IMR-90 (cell line): Measurements from ENCODE around the gene CDH23. TPM values are rescaled to one million over a fixed set of nuclear protein-coding genes. Genes with fewer than 3 reads are reported as not detected.

Source experiments
- ATAC-seq: fragments of 200-7000 bp; cut with Tn5 transposase; 2 replicates; pipeline ENCODE4 v1.9.1; 2020; ENCODE audit warnings: low read depth, mild to moderate bottlenecking, moderate library complexity
- BruUV-seq: library from RNA; stranded (reverse); fragments of 400-500 nt; replicated peaks from 2 replicates; lab custom pipeline; 2021; lab: Mats Ljungman, UMichigan
- CTCF ChIA-PET: fragments of 300-600 bp; formaldehyde crosslinking; extraction: SDS; loops from one replicate; lab custom pipeline; 2021; ENCODE audit warnings: antibody characterized with exemption; lab: Yijun Ruan, JAX
- POLR2A ChIA-PET: fragments of 300-600 bp; sonication (Branson Sonifier 250); formaldehyde crosslinking; loops from one replicate; lab custom pipeline; 2022; ENCODE audit warnings: antibody characterized with exemption; ENCODE audit not compliant: unreplicated experiment; lab: Charles Lee
- DNase-seq: peaks from one replicate; pipeline ENCODE4 v3.0.0; 2013
- H2AFZ ChIP-seq: replicated peaks from 2 replicates; pipeline ENCODE3; 2013; ENCODE audit warnings: low read length, mild to moderate bottlenecking; ENCODE audit not compliant: poor library complexity
- H2AK5ac ChIP-seq: 2 replicates; pipeline ENCODE4 v1.6.1; 2013; ENCODE audit warnings: low read depth, low read length, inconsistent platforms
- H2AK9ac ChIP-seq: replicated peaks from 2 replicates; pipeline ENCODE3; 2013; ENCODE audit warnings: mild to moderate bottlenecking, low read depth, low read length, moderate library complexity; ENCODE audit not compliant: poor library complexity
- H2BK120ac ChIP-seq: 2 replicates; pipeline ENCODE4 v1.6.1; 2013; ENCODE audit warnings: low read depth, low read length, inconsistent platforms
- H2BK15ac ChIP-seq: 3 replicates; pipeline ENCODE4 v1.6.1; 2013; ENCODE audit warnings: low read depth, low read length, inconsistent platforms
- H2BK20ac ChIP-seq: 2 replicates; pipeline ENCODE4 v1.6.1; 2013; ENCODE audit warnings: low read depth, mild to moderate bottlenecking, inconsistent platforms, low read length, moderate library complexity
- H2BK5ac ChIP-seq: 2 replicates; pipeline ENCODE4 v1.6.1; 2013; ENCODE audit warnings: mild to moderate bottlenecking, low read depth, low read length, inconsistent platforms; ENCODE audit not compliant: poor library complexity, severe bottlenecking
- H3K14ac ChIP-seq: replicated peaks from 2 replicates; pipeline ENCODE4 v1.6.1; 2013; ENCODE audit warnings: low read depth, low read length, inconsistent platforms
- H3K18ac ChIP-seq: 2 replicates; pipeline ENCODE4 v1.6.1; 2013; ENCODE audit warnings: low read depth, low read length, control low read depth
- H3K23ac ChIP-seq: 2 replicates; pipeline ENCODE4 v1.6.1; 2013; ENCODE audit warnings: low read depth, low read length, inconsistent platforms
- H3K27ac ChIP-seq: 2 replicates; pipeline ENCODE4 v1.5.1; 2013; ENCODE audit warnings: mild to moderate bottlenecking, control low read depth, low read length; ENCODE audit not compliant: insufficient read depth
- H3K27me3 ChIP-seq: 2 replicates; pipeline ENCODE4 v1.6.1; 2013; ENCODE audit warnings: low read length; ENCODE audit not compliant: control insufficient read depth, insufficient read depth
- H3K36me3 ChIP-seq: 2 replicates; pipeline ENCODE4 v1.6.1; 2013; ENCODE audit warnings: low read length, mixed read lengths; ENCODE audit not compliant: control insufficient read depth, insufficient read depth
- H3K4ac ChIP-seq: 2 replicates; pipeline ENCODE4 v1.6.1; 2013; ENCODE audit warnings: low read depth, low read length, inconsistent platforms
- H3K4me1 ChIP-seq: 2 replicates; pipeline ENCODE4 v1.6.1; 2013; ENCODE audit warnings: low read length, mixed read lengths; ENCODE audit not compliant: control insufficient read depth, insufficient read depth
- H3K4me2 ChIP-seq: 2 replicates; pipeline ENCODE4 v1.6.1; 2013; ENCODE audit warnings: low read depth, mild to moderate bottlenecking, control low read depth, low read length, moderate library complexity
- H3K4me3 ChIP-seq: 2 replicates; pipeline ENCODE4 v1.5.1; 2013; ENCODE audit warnings: low read depth, mild to moderate bottlenecking, control low read depth, low read length, moderate library complexity; ENCODE audit not compliant: insufficient read depth
- H3K56ac ChIP-seq: 2 replicates; pipeline ENCODE4 v1.6.1; 2013; ENCODE audit warnings: low read length, inconsistent platforms; ENCODE audit not compliant: insufficient read depth; ENCODE audit errors: extremely low read depth
- H3K79me1 ChIP-seq, 2 experiments: 2 replicates each; pipeline ENCODE4 v1.6.1; 2013; ENCODE audit warnings: low read length in 2 of 2, inconsistent platforms in 1 of 2, low read depth in 1 of 2
- H3K9ac ChIP-seq: 2 replicates; pipeline ENCODE4 v1.6.1; 2013; ENCODE audit warnings: low read depth, low read length, control low read depth
- H3K9me1 ChIP-seq: 2 replicates; pipeline ENCODE4 v1.6.1; 2013; ENCODE audit warnings: low read length, inconsistent platforms; ENCODE audit not compliant: insufficient read depth
- H3K9me3 ChIP-seq: 2 replicates; pipeline ENCODE4 v1.6.1; 2013; ENCODE audit warnings: low read length; ENCODE audit not compliant: control insufficient read depth, insufficient read depth
- H4K20me1 ChIP-seq: 2 replicates; pipeline ENCODE4 v1.6.1; 2013; ENCODE audit warnings: low read length, inconsistent platforms; ENCODE audit not compliant: insufficient read depth
- H4K5ac ChIP-seq: 2 replicates; pipeline ENCODE4 v1.6.1; 2013; ENCODE audit warnings: mild to moderate bottlenecking, low read depth, low read length, control low read depth
- H4K8ac ChIP-seq, 2 experiments: 2 replicates each; pipeline ENCODE4 v1.6.1; 2013; ENCODE audit warnings: low read depth in 2 of 2, low read length in 2 of 2, control low read depth in 1 of 2, inconsistent platforms in 1 of 2
- H4K91ac ChIP-seq: 2 replicates; pipeline ENCODE4 v1.6.1; 2013; ENCODE audit warnings: low read depth, low read length, inconsistent platforms; ENCODE audit not compliant: insufficient read depth
- MAFK ChIP-seq: IDR thresholded peaks from 2 replicates; pipeline ENCODE4 v1.6.1; 2012; ENCODE audit warnings: low read depth, low read length, improper control_type of control experiment
- MAZ ChIP-seq: IDR thresholded peaks from 2 replicates; pipeline ENCODE4 v1.6.1; 2012; ENCODE audit warnings: low read depth, mild to moderate bottlenecking, low read length, improper control_type of control experiment, moderate library complexity, borderline replicate concordance
- RAD21 ChIP-seq: IDR thresholded peaks from 2 replicates; pipeline ENCODE4 v1.6.1; 2012; ENCODE audit warnings: low read length, improper control_type of control experiment
- RCOR1 ChIP-seq: IDR thresholded peaks from 2 replicates; pipeline ENCODE4 v1.6.1; 2012; ENCODE audit warnings: mild to moderate bottlenecking, low read length, improper control_type of control experiment; ENCODE audit not compliant: insufficient replicate concordance
- RFX5 ChIP-seq: IDR thresholded peaks from 2 replicates; pipeline ENCODE4 v1.8.0; 2012; ENCODE audit warnings: low read depth, mild to moderate bottlenecking, low read length, moderate library complexity
- WGBS, 2 experiments: methylation state at CpG; one replicate each; pipeline versions ENCODE4 v1.1.5 to v1.1.7; 2013; ENCODE audit warnings: missing lambda C conversion rate in 2 of 2; ENCODE audit not compliant: insufficient read length in 1 of 2; ENCODE audit errors: extremely low coverage in 2 of 2; 5-methylcytosine and 5-hydroxymethylcytosine counted together
- dilution Hi-C: fragments of 300-500 bp; cut with HindIII; formaldehyde crosslinking; loops from one replicate; pipeline ENCODE4 v1.14.3; 2018; ENCODE audit warnings: low sequenced_read_pairs; ENCODE audit not compliant: unreplicated experiment
- in situ Hi-C: fragments of 300-500 bp; cut with MboI; formaldehyde crosslinking; loops from 3 replicates; pipeline ENCODE4 v1.14.3; 2019; ENCODE audit warnings: low sequenced_read_pairs, inconsistent platforms, mixed read lengths
- intact Hi-C: fragments of 100-400 bp; cut with micrococcal nuclease; formaldehyde crosslinking; loops from 2 replicates; pipeline ENCODE4 v1.10.0; 2022
- polyA plus RNA-seq, 3 experiments: library from polyadenylated mRNA; depleted of rRNA; stranded (reverse); fragments of >200 nt; gene quantifications; 2 replicates each; pipeline ENCODE4 v1.2.3, GENCODE V29; 2012; ENCODE audit warnings: low replicate concordance in 1 of 3
- total RNA-seq: library from RNA; depleted of rRNA; stranded (reverse); fragments of >200 nt; gene quantifications from 2 replicates; pipeline ENCODE4 v1.2.3, GENCODE V29; 2012
- TF ChIP-seq, protein P1 (sequence below): fragments of 150-350 bp; IDR thresholded peaks from 2 replicates; pipeline ENCODE4 v1.6.1; 2017; ENCODE audit warnings: mild to moderate bottlenecking, antibody characterized with exemption, low read length, low read depth

The CDH23 gene
- total and polyA plus RNA-seq, 2 of the 4 experiments (the other 2 are of a cell fraction), result under 0.01 to 0.03 TPM

DNA sequence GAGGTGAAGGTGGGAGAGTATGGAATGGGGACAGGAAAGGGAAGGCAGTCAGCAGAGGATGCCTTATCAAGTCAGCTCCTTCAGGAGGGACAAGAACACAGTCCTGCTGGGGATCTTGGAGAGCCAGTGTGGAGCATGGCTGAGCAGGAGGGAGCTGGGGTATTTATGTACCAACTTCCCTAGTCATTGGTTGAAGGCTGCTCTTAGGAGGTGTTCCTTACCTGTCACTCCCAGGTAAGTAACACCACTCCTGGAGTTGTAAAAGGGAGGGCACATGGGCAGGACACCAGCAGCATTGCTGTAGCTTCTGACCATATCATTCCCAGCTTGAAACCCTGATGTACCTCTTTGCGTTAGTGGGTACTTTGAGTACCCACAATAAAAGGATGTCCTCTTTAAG, 47.9 kb upstream of the CDH23 start:
- H2BK20ac ChIP-seq, result no peak overlapping the region
- H3K27ac ChIP-seq, result no peak overlapping the region
- ChIA-PET POLR2A (no interaction called here), CTCF (no interaction called here)
- H2BK5ac ChIP-seq, result no peak overlapping the region
- H3K27me3 ChIP-seq, result peaks cover 19% of the 10 kb centered on the region; the same call in 1 of the 2 replicates
- BruUV-seq, result no TSS peak
- H2AK5ac ChIP-seq, result no peak overlapping the region
- no peak overlapping the region for H3K14ac ChIP-seq
- dilution Hi-C loops (no loop called here), intact Hi-C loops (no loop called here), in situ Hi-C loops (no loop called here)
- no peaks in the 10 kb centered on the region for H3K9me1 ChIP-seq
- no peak overlapping the region for H2BK15ac ChIP-seq
- no peaks in the 10 kb centered on the region for H3K79me1 ChIP-seq
- no peak overlapping the region for H3K18ac ChIP-seq
- H2AFZ ChIP-seq, result no peak overlapping the region
- no peaks in the 10 kb centered on the region for H3K9me3 ChIP-seq
- no peak overlapping the region for H3K9ac ChIP-seq
- H4K5ac ChIP-seq, result no peak overlapping the region
- H3K4ac ChIP-seq, result no peak overlapping the region
- WGBS, 2 experiments, result no CpG with 5 or more reads among the region's 1 CpG
- no peak overlapping the region for H2AK9ac ChIP-seq
- DNase-seq, result no peak
- no peaks in the 10 kb centered on the region for H4K20me1 ChIP-seq
- H3K36me3 ChIP-seq, result no peaks in the 10 kb centered on the region
- no peak overlapping the region for H4K91ac ChIP-seq
- H3K23ac ChIP-seq, result no peak overlapping the region
- TF ChIP-seq, protein P1, sequence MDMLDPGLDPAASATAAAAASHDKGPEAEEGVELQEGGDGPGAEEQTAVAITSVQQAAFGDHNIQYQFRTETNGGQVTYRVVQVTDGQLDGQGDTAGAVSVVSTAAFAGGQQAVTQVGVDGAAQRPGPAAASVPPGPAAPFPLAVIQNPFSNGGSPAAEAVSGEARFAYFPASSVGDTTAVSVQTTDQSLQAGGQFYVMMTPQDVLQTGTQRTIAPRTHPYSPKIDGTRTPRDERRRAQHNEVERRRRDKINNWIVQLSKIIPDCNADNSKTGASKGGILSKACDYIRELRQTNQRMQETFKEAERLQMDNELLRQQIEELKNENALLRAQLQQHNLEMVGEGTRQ, result no peak
- TF ChIP-seq RCOR1 (no peak), MAZ (no peak), RFX5 (no peak), MAFK (no peak), RAD21 (no peak)
- H3K4me1 ChIP-seq, result peaks cover under 1% of the 10 kb centered on the region; the same call in 1 of the 2 replicates
- no peak overlapping the region for H3K4me3 ChIP-seq
- H3K56ac ChIP-seq, result no peak overlapping the region
- H4K8ac ChIP-seq, result no peak overlapping the region
- H2BK120ac ChIP-seq, result no peak overlapping the region
- H3K4me2 ChIP-seq, result no peak overlapping the region
- ATAC-seq, result no peak
